Thyroid gland (tissue), 4 donors: ENCODE results near the gene IL12B.

ENCODE experiments used
- POLR2A ChIP-seq, 2 donors: fragments of 450-650 bp; IDR thresholded peaks; one replicate each; pipeline ENCODE4 v1.6.1; 2017; ENCODE audit warnings: antibody characterized with exemption in 2 of 2, mild to moderate bottlenecking in 2 of 2, moderate library complexity in 1 of 2
- TF ChIP-seq, protein P1 (sequence below), 6 experiments: fragments of 200-600 bp in 3 of 6; fragments of 450-650 bp in 3 of 6; sonication (generic) in 3 of 6; IDR thresholded peaks; one replicate each; pipeline ENCODE4 v1.5.1; 2016 to 2019; ENCODE audit warnings: antibody characterized with exemption in 6 of 6, mild to moderate bottlenecking in 2 of 6, inconsistent platforms in 1 of 6, moderate library complexity in 1 of 6

DNA sequence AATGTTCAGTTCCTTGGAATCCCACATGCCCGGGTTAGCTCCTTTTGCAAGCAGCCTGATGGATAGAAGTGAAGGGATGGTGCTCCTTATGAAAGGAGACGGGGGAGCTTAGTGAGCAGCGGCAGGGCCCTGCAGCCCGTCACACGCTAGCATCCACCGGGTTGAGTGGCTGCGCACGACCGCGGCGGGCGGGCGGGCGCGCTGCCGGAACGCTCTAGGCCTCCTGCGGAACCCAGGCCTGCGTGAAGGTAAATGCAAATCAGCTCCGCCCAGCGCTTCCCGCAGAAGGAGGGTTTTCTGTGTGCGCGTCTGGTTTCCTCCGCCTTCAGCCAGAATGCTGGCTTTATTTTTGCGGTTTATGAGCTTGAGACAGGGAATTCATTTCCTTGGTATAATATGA lies 19.8 kb downstream of the IL12B start:
- TF ChIP-seq, protein P1, sequence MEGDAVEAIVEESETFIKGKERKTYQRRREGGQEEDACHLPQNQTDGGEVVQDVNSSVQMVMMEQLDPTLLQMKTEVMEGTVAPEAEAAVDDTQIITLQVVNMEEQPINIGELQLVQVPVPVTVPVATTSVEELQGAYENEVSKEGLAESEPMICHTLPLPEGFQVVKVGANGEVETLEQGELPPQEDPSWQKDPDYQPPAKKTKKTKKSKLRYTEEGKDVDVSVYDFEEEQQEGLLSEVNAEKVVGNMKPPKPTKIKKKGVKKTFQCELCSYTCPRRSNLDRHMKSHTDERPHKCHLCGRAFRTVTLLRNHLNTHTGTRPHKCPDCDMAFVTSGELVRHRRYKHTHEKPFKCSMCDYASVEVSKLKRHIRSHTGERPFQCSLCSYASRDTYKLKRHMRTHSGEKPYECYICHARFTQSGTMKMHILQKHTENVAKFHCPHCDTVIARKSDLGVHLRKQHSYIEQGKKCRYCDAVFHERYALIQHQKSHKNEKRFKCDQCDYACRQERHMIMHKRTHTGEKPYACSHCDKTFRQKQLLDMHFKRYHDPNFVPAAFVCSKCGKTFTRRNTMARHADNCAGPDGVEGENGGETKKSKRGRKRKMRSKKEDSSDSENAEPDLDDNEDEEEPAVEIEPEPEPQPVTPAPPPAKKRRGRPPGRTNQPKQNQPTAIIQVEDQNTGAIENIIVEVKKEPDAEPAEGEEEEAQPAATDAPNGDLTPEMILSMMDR (IDR thresholded peaks at IDR 0.05) = no peak
- TF ChIP-seq POLR2A (IDR thresholded peaks at IDR 0.05) = no peak
